ENCODE data around the gene AUTS2.
"Not testable (repeated sequence)": the region's sequence is repeated elsewhere in the genome, so short reads cannot be mapped to it uniquely, and the experiment has no call there.

AUTS2 gene

GRCh38 chr7:70634610-70635068 lies 1036.4 kb downstream of the AUTS2 start:
- DNase-seq (ENCODE audit: low read depth), result no peak

GRCh38 chr7:70635633-70636032 lies 1037.4 kb downstream of the AUTS2 start:
- no peak for DNase-seq (ENCODE audit: low read depth)

DNA sequence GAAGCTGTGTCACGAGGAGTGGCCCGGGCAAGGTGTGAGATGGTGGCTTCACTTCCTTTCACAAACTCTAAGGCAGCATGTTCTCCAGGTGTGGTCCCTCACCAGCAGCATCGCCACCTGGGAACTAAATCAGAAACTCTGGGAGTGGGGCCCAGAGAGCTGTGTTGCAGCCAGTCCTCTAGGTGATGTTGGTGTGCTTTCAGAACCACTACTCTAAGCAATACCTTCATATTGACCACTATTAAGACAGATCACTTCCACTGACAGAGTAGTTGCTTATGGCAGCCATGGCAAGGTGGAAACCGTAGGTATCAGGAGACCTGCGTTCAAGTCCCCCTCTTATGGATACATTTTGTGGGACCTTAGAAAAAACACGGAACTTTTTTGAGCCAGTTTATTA lies 1037.9 kb downstream of the AUTS2 start:
- no peak for DNase-seq (ENCODE audit: low read depth)

GRCh38 chr7:70637726-70638125 lies 1039.5 kb downstream of the AUTS2 start:
- no peak for DNase-seq (ENCODE audit: low read depth)

GRCh38 chr7:70638158-70639107 lies 1040.2 kb downstream of the AUTS2 start:
- no peak for DNase-seq (ENCODE audit: low read depth)

GRCh38 chr7:70640266-70640833 lies 1042.1 kb downstream of the AUTS2 start:
- no peak for DNase-seq (ENCODE audit: low read depth)

- DNase-seq (ENCODE audit: low read depth), result no peak
Observed at GRCh38 chr7:70641882-70642281, 1043.6 kb downstream of the AUTS2 start.

- DNase-seq (ENCODE audit: low read depth), result no peak
Observed at GRCh38 chr7:70645279-70645678, 1047.0 kb downstream of the AUTS2 start.

GRCh38 chr7:70645876-70646351 lies 1047.6 kb downstream of the AUTS2 start:
- DNase-seq (ENCODE audit: low read depth), result no peak

DNA sequence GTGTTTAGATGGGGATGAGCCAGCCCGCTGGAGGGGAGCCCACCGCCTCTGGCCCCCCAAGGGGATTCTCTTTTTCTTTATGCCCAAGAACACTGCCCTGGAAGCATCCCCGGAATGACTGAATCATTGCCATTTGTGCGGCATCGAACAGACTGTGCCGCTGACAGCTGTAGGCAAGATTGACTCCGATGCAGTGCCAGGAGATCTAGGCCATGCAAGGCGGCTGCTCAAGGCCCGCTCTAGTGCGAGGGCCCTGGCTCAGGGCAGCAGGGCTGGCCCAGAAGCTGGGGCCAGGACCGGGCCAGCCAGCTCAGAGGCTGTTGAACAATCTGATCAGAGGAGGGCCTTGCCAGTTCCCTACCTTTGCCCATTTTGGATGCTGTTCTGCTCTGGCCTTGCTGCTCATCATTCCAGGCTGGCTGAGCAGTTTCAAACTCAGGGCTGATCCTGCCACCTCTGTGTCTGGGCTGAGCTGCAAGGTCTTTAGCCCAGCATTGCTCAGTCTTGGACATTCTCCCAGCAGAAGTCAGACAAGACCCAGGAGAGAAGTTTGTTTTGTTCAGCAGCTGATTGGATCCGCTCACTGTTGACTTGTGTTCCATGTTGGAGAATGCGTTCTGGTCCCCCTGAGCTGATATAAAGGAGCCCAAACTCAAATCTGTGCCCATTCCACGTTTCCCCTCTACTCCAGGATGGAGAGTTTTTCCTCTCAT lies 1048.4 kb downstream of the AUTS2 start:
- DNase-seq (ENCODE audit: low read depth), result no peak

DNA sequence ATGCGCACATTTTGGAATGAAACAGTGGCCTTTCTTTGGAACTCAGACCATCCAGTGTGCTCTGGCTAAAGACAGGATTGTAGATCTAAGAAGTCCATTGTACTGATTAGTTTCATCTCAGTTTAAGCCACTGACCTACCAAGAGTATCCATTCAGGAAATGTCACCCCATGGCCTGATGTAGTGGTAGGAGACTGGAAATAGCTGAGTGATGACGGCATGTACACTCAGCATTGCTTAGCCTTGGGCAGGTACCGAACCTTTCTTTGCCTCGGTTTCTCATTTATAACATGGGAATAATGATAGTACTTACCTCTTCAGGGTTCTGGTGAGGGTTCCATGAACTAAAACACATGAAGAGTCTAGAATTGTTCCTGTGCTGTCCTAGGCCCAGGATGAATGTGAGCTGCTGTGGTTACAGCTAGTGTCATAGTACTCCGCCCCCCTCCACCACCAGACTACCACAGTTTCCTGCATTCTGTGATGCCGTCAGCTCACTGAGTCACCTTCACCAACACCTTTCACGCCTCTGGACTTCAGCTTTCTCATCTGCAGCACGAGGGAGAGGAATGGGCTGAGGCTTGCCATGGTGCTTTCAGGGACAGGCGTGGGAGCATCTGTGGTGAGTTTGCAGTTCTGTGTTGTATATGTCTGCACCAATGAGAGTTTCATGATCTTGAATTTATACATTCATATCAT lies 1049.7 kb downstream of the AUTS2 start:
- DNase-seq (ENCODE audit: low read depth), result no peak

DNA sequence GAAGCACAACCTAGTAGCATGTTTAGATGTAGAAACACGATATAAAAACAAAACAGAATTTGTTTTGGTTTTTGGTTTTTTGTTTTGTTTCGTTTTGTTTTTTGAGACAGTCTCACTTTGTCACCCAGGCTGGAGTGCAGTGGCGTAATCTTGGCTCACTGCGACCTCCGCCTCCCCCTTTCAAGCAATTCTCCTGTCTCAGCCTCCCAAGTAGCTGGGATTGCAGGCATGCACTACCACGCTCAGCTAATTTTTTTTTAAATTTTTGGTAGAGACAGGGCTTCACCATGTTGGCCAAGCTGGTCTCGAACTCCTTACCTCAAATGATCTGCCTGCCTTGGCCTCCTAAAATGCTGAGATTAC lies 1050.2 kb downstream of the AUTS2 start:
- DNase-seq (ENCODE audit: low read depth), result not testable (repeated sequence)

- DNase-seq (ENCODE audit: low read depth), result no peak
Observed at GRCh38 chr7:70649323-70649722, 1051.0 kb downstream of the AUTS2 start.

DNA sequence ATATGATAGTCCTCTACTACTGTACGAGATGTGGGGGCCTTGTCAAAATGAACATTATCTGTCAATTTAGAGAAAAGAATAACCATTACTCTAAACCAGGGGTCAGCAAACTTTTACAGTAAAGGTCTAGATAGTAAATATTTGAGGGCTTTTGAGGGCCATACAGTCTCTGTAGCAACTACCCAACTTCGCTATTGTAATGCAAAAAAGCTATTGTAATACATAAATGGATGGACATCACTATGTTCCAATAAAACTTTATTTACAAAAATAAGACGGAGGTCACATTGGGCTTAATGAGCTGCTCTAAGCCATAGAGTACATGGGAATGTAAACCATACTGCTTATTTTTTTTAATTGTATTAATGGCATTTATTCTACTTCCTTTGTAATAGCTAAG lies 1055.9 kb downstream of the AUTS2 start:
- no peak for DNase-seq (ENCODE audit: low read depth)

- DNase-seq (ENCODE audit: low read depth), result no peak
Observed at GRCh38 chr7:70654979-70655378, 1056.7 kb downstream of the AUTS2 start.

- no peak for DNase-seq (ENCODE audit: low read depth)
Observed at GRCh38 chr7:70655694-70656093, 1057.4 kb downstream of the AUTS2 start.

- DNase-seq (ENCODE audit: low read depth), result no peak
Observed at GRCh38 chr7:70657571-70657970, 1059.3 kb downstream of the AUTS2 start.

- DNase-seq (ENCODE audit: low read depth), result no peak
Observed at GRCh38 chr7:70657989-70658632, 1059.8 kb downstream of the AUTS2 start.

- DNase-seq (ENCODE audit: low read depth), result no peak
Observed at GRCh38 chr7:70659263-70659662, 1061.0 kb downstream of the AUTS2 start.

- no peak for DNase-seq (ENCODE audit: low read depth)
Observed at GRCh38 chr7:70660154-70660818, 1062.0 kb downstream of the AUTS2 start.

- DNase-seq (ENCODE audit: low read depth), result no peak
Observed at GRCh38 chr7:70660819-70661191, 1062.5 kb downstream of the AUTS2 start.

Data from CMK (cell line).